ENCODE results near the gene GBP2.

GRCh38 chr1:89142160-89142559 lies 16.2 kb upstream of the GBP2 start:
- no peak for TF ChIP-seq POLR2A (IDR thresholded peaks at IDR 0.05)
- TF ChIP-seq CTCF (IDR thresholded peaks at IDR 0.05): no peak
